ENCODE data around the gene KRT33B.

The KRT33B gene

GRCh38 chr17:41415411-41415810 lies 45.8 kb upstream of the KRT33B start:
- ATAC-seq, result no peak
- TF ChIP-seq ZNF565 (CRISPR knock-in tag; conservative IDR thresholded peaks at IDR 0.05; ENCODE audit: low read depth), result no peak
- no peak for TF ChIP-seq TSHZ2 (CRISPR knock-in tag; IDR thresholded peaks at IDR 0.05)
- TF ChIP-seq SNAI2 (CRISPR knock-in tag; IDR thresholded peaks at IDR 0.05), result no peak
- TF ChIP-seq BACH2 (CRISPR knock-in tag; IDR thresholded peaks at IDR 0.05; ENCODE audit: borderline replicate concordance), result no peak
- no peak for TF ChIP-seq ZFP30 (CRISPR knock-in tag; IDR thresholded peaks at IDR 0.05)

- ATAC-seq, result no peak
- TF ChIP-seq ARNTL (CRISPR knock-in tag; IDR thresholded peaks at IDR 0.05; ENCODE audit: borderline replicate concordance, low read depth) (no peak), GLIS3 (CRISPR knock-in tag; IDR thresholded peaks at IDR 0.05) (no peak), POU6F1 (CRISPR knock-in tag; IDR thresholded peaks at IDR 0.05; ENCODE audit: borderline replicate concordance, low read depth) (no peak), ESRRG (CRISPR knock-in tag; IDR thresholded peaks at IDR 0.05) (no peak), ISL1 (CRISPR knock-in tag; IDR thresholded peaks at IDR 0.05) (no peak), OSR1 (CRISPR knock-in tag; IDR thresholded peaks at IDR 0.05) (no peak), CREB5 (CRISPR knock-in tag; IDR thresholded peaks at IDR 0.05; ENCODE audit: low read depth) (no peak), CSDC2 (CRISPR knock-in tag; IDR thresholded peaks at IDR 0.05) (no peak), TSHZ2 (CRISPR knock-in tag; IDR thresholded peaks at IDR 0.05) (no peak), PATZ1 (CRISPR knock-in tag; IDR thresholded peaks at IDR 0.05; ENCODE audit: borderline replicate concordance) (no peak)
These were observed 44.4 kb upstream of the KRT33B start for GRCh38 chr17:41413982-41414381.

- TF ChIP-seq ZNF565 (CRISPR knock-in tag; conservative IDR thresholded peaks at IDR 0.05; ENCODE audit: low read depth) (no peak), ZNF8 (CRISPR knock-in tag; IDR thresholded peaks at IDR 0.05) (no peak), ZFP3 (CRISPR knock-in tag; IDR thresholded peaks at IDR 0.05) (no peak), ISL1 (CRISPR knock-in tag; IDR thresholded peaks at IDR 0.05) (no peak), POU6F1 (CRISPR knock-in tag; IDR thresholded peaks at IDR 0.05; ENCODE audit: borderline replicate concordance, low read depth) (no peak)
- ATAC-seq, result no peak
These were observed 43.8 kb upstream of the KRT33B start for GRCh38 chr17:41413353-41413957.

All from SK-N-SH treated with all-trans-retinoic acid at 6 μM for 48 hours (cell line).